H54 (cell line): Measurements from ENCODE around the gene C20orf144.

Source experiments
- DNase-seq: peaks from one replicate; pipeline ENCODE4 v3.0.0; 2011; ENCODE audit warnings: low spot score, mixed read lengths; ENCODE audit not compliant: insufficient read length
- FAIRE-seq: peaks from 3 replicates; lab custom pipeline; 2011; peaks lifted over from hg19 to GRCh38; lab: Jason Lieb, UNC
- POLR2A ChIP-seq: IDR thresholded peaks from 2 replicates; pipeline ENCODE4 v1.6.1; 2011; ENCODE audit warnings: low read depth, mild to moderate bottlenecking, low read length

The C20orf144 gene

GRCh38 chr20:33666293-33667244, 4.4 kb downstream of the C20orf144 start, which contains the start of gene ACTL10:
TSS of gene ACTL10 (plus strand) at chr20:33666943. CDS start at chr20:33667498, 555 bp downstream.
- FAIRE-seq (no peak), DNase-seq (no peak)
- no peak for TF ChIP-seq POLR2A

DNA sequence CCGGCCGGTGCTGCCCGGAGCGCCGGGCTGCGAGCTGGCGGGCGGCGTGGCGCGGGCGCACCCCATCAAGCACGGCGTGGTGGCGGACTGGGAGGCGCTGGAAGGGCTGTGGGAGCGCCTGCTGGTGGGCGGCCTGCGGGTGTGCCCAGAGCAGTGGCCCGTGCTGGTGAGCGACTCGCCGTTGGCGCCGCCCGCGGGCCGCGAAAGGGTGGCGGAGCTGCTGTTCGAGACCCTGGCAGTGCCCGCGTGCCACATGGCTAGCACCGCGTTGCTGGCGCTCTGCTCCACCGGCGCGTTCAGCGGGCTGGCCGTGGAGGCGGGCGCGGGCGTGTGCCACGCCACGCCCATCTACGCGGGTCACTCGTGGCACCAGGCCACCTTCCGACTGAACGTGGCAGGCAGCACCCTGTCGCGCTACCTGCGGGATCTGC, 5.1 kb downstream of the C20orf144 start:
- FAIRE-seq = no peak
- DNase-seq = no peak
- no peak for TF ChIP-seq POLR2A

- FAIRE-seq = no peak
- peak; percentile 87 for DNase-seq
- TF ChIP-seq POLR2A = no peak
These were observed 5.7 kb downstream of the C20orf144 start for GRCh38 chr20:33667676-33668465.

DNA sequence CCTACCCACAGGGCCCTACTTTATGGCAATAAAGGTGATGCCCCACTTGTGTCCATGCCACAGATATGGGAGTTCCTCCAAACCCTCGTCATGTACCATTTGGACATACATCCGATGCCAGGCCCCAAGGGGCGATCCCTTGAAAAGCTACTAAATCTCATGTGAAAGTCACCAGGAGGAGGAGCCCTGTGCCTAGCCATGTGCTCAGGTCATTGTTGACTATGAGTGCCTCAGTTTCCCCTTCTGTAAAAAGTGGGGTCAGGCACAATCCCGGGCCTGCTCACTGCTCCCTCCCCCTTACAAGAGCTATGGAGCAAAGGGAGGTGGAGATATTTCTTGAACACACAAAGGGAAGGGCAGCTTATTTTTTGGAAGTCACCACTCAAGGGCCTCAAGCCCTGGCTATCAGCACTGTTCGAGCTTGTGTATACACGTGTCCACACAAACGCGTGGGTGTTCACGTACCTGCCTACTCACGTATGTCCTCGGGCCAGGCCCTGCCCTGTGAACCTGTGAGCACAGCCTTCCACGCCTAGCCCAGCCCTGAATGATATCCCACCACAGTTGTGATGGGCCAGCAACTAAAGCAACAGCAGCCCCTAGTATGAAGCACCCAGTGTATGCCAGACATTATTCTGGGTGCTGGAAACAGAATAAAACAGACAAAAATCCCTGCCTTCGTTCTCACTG, 6.5 kb downstream of the C20orf144 start:
- no peak for TF ChIP-seq POLR2A
- no peak for DNase-seq
- no peak for FAIRE-seq

GRCh38 chr20:33669224-33669623, 7.1 kb downstream of the C20orf144 start:
- TF ChIP-seq POLR2A = no peak
- no peak for FAIRE-seq
- no peak for DNase-seq

DNA sequence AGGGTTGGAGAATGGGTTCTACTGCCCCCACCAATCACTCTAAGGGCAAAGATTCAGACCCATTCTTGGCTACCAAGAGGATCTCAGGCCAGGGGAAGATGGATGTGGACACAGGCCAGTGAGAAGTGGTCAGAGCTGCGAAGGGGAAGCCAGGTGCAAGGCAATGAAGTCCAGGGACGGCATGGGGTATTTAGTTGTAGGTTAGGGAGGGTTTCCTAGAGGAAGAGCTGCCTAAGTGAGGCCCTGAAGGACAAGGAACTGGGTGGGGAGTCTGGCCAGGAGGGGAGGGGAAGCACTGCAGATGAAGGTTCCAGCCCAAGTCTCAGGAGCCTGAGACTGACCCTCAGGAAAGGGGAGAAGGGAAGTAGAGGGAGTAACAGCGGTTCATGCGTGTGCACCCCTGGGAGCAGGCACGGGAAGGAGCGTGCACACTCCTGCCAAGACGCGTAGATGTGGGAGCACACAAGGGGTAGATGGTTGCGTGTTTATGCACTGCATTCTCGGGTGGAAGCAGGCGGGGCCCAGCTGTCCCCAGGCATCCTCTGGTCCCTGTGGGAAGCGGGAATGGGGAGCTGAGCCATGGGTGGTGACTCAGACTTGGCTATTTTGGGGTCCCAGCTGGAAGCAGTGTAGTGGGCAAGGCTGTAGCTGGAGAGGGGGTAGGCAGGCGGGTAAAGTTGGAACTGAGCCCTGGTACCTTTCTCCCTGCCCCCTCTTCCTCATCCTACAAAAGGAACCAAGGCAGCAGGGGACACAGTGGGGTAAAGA, 7.9 kb downstream of the C20orf144 start:
- DNase-seq = no peak
- no peak for TF ChIP-seq POLR2A
- no peak for FAIRE-seq

DNA sequence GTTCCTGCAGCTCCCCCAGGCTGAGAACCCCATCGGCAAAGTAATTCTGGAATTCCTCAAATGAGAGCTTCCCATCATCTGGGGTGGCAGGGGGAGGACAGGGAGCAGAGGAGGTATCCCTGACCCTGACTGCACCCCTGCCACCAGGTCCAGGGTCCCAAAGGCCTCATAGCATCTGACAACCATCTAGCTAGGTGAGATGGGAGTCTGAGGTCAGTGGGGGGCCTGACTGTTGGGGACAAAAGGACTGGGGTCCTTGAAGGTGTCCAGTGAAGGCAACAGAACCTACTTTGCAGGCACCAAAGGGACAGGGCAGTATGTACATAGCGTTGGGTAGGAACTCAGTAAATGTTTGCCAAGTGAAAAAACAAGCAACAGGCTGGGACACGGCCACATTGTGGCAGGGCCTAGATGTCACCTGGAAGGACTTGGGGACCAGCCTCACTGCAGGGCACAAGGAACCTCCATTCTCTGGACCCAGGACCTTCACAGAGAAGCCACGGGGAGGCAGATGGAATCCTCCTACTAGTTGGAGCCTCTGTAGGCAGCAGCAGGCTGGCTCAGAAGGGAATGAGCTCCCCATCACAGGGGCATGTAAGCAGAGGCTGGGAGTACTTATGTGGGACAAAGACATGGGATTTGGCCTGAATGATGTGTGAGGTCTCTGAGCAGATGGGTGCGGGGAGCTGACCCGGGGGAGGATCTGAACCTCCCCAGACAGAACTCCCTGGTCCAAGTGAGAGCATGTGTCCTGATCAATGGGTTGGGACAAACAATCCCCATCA, 8.8 kb downstream of the C20orf144 start:
- FAIRE-seq = no peak

GRCh38 chr20:33671573-33672288, 9.6 kb downstream of the C20orf144 start:
- no peak for DNase-seq
- TF ChIP-seq POLR2A = no peak
- FAIRE-seq = no peak

More for the DNA sequence above, 8.8 kb downstream of the C20orf144 start:
- TF ChIP-seq POLR2A = no peak
- DNase-seq = no peak

DNA sequence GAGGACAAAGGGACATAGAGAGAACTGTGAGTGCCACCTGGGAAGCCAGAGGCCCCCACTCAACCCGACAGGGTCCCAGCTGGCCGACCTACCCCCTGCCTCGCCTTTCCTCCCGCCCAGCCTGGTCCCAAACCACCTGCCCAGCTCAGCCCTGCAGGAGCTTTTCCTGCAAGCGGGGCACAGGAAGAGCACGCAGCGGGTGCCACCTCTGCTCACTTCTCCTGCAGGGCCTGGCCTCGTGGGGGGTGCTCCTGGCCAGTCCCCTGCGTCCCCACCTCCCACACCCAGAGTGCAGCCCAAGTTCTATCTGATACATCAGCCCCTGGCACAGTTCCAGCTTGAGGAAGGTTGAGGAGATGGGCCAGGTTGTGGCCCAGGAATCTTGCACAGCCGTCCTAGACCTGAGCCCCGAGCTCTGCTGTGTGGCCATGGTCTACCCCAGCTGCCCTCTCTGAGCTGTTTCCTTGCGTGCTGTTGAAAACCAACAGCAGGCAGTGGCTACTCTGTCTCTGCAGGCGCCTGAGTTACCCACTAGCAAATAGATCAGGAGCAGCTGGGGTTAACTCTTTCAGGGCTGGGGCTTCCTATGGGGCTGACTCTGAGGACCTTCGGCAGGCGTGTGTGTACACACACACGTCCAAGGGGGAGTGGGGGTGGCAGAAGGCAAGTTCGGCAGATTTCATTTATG, 10.4 kb downstream of the C20orf144 start:
- FAIRE-seq = no peak
- DNase-seq = no peak
- no peak for TF ChIP-seq POLR2A

DNA sequence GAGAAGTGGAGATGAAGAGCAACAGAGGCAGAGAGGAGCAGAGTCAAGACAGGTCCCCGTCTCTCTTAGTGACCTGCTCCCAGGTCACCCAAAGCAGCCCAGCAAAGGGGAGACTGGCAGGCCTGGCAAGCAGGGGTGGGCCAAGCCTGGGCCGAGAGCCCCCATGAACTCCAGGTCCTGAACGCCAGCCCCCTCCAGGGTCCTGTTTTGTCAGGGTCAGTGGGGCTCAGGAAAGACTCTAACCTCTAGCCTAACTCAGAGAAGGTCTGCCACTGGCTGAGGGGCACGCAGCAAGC, 10.9 kb downstream of the C20orf144 start:
- DNase-seq (no peak), FAIRE-seq (no peak)
- no peak for TF ChIP-seq POLR2A
